Measurements from ENCODE around the gene PGAP6.

Gene PGAP6

GRCh38 chr16:375212-375611 lies 6.6 kb downstream of the PGAP6 start:
- TF ChIP-seq POLR2A (IDR thresholded peaks at IDR 0.05; ENCODE audit: low read depth, low read length) (no peak), POLR2AphosphoS5 (IDR thresholded peaks at IDR 0.05; ENCODE audit: low read depth, low read length) (no peak), TAF1 (IDR thresholded peaks at IDR 0.05; ENCODE audit: borderline replicate concordance, low read depth, low read length) (no peak)
- DNase-seq (ENCODE audit: insufficient read length) (no peak), FAIRE-seq (no peak)

GRCh38 chr16:374616-374926 lies 7.2 kb downstream of the PGAP6 start:
- DNase-seq (ENCODE audit: insufficient read length) (no peak), FAIRE-seq (no peak)
- TF ChIP-seq TAF1 (IDR thresholded peaks at IDR 0.05; ENCODE audit: borderline replicate concordance, low read depth, low read length) = no peak
- no peak for TF ChIP-seq POLR2AphosphoS5 (IDR thresholded peaks at IDR 0.05; ENCODE audit: low read depth, low read length)
- no peak for TF ChIP-seq POLR2A (IDR thresholded peaks at IDR 0.05; ENCODE audit: low read depth, low read length)

GRCh38 chr16:373848-374615 lies 7.7 kb downstream of the PGAP6 start:
- FAIRE-seq (no peak), DNase-seq (ENCODE audit: insufficient read length) (no peak)
- no peak for TF ChIP-seq TAF1 (IDR thresholded peaks at IDR 0.05; ENCODE audit: borderline replicate concordance, low read depth, low read length)
- no peak for TF ChIP-seq POLR2AphosphoS5 (IDR thresholded peaks at IDR 0.05; ENCODE audit: low read depth, low read length)
- no peak for TF ChIP-seq POLR2A (IDR thresholded peaks at IDR 0.05; ENCODE audit: low read depth, low read length)

- no peak for FAIRE-seq
- no peak for DNase-seq (ENCODE audit: insufficient read length)
- TF ChIP-seq TAF1 (IDR thresholded peaks at IDR 0.05; ENCODE audit: borderline replicate concordance, low read depth, low read length) (no peak), POLR2AphosphoS5 (IDR thresholded peaks at IDR 0.05; ENCODE audit: low read depth, low read length) (no peak)
Observed at GRCh38 chr16:373020-373598, 8.7 kb downstream of the PGAP6 start.

- TF ChIP-seq POLR2AphosphoS5 (IDR thresholded peaks at IDR 0.05; ENCODE audit: low read depth, low read length) (no peak), TAF1 (IDR thresholded peaks at IDR 0.05; ENCODE audit: borderline replicate concordance, low read depth, low read length) (no peak), POLR2A (IDR thresholded peaks at IDR 0.05; ENCODE audit: low read depth, low read length) (no peak)
- DNase-seq (ENCODE audit: insufficient read length) (no peak), FAIRE-seq (no peak)
Observed at GRCh38 chr16:372302-372983, 9.3 kb downstream of the PGAP6 start.

- TF ChIP-seq POLR2AphosphoS5 (IDR thresholded peaks at IDR 0.05; ENCODE audit: low read depth, low read length) = no peak
- TF ChIP-seq POLR2A (IDR thresholded peaks at IDR 0.05; ENCODE audit: low read depth, low read length) = no peak
- TF ChIP-seq TAF1 (IDR thresholded peaks at IDR 0.05; ENCODE audit: borderline replicate concordance, low read depth, low read length) = no peak
- DNase-seq (ENCODE audit: insufficient read length) = no peak
- FAIRE-seq = no peak
Observed at GRCh38 chr16:371515-372301, 10.1 kb downstream of the PGAP6 start.

GRCh38 chr16:370979-371514 lies 10.7 kb downstream of the PGAP6 start:
- TF ChIP-seq POLR2AphosphoS5 (IDR thresholded peaks at IDR 0.05; ENCODE audit: low read depth, low read length) = no peak
- peak; percentile 60 for DNase-seq (ENCODE audit: insufficient read length)
- FAIRE-seq = peak; percentile 60

- no peak for TF ChIP-seq POLR2A (IDR thresholded peaks at IDR 0.05; ENCODE audit: low read depth, low read length)
- TF ChIP-seq TAF1 (IDR thresholded peaks at IDR 0.05; ENCODE audit: borderline replicate concordance, low read depth, low read length) = no peak
- no peak for TF ChIP-seq POLR2AphosphoS5 (IDR thresholded peaks at IDR 0.05; ENCODE audit: low read depth, low read length)
- FAIRE-seq (peak; percentile 99), DNase-seq (ENCODE audit: insufficient read length) (peak; percentile 98)
Observed at GRCh38 chr16:370443-370842, 11.3 kb downstream of the PGAP6 start, which contains the start of gene MRPL28. Gene MRPL28 (minus strand): TSS chr16:370538. CDS start chr16:370218, 320 bp downstream.

- FAIRE-seq (no peak), DNase-seq (ENCODE audit: insufficient read length) (no peak)
- TF ChIP-seq POLR2A (IDR thresholded peaks at IDR 0.05; ENCODE audit: low read depth, low read length) = no peak
- no peak for TF ChIP-seq POLR2AphosphoS5 (IDR thresholded peaks at IDR 0.05; ENCODE audit: low read depth, low read length)
- TF ChIP-seq TAF1 (IDR thresholded peaks at IDR 0.05; ENCODE audit: borderline replicate concordance, low read depth, low read length) = no peak
Observed at GRCh38 chr16:369866-370436, 11.8 kb downstream of the PGAP6 start.

- DNase-seq (ENCODE audit: insufficient read length) (no peak), FAIRE-seq (peak; percentile 30)
- no peak for TF ChIP-seq TAF1 (IDR thresholded peaks at IDR 0.05; ENCODE audit: borderline replicate concordance, low read depth, low read length)
- no peak for TF ChIP-seq POLR2AphosphoS5 (IDR thresholded peaks at IDR 0.05; ENCODE audit: low read depth, low read length)
- TF ChIP-seq POLR2A (IDR thresholded peaks at IDR 0.05; ENCODE audit: low read depth, low read length) = no peak
Observed at GRCh38 chr16:369275-369865, 12.4 kb downstream of the PGAP6 start.

Measured in GM12892 (cell line).